HG03135 (cell line): ENCODE results near the gene RPA3.
A peak's percentile ranks its signal among the peaks of the same experiment; 100 is the strongest.

ENCODE experiments used
- ATAC-seq: cut with Tn5 transposase; IDR thresholded peaks from one replicate; pipeline ENCODE4 v1.9.1; 2021; ENCODE audit warnings: mild to moderate bottlenecking, moderate library complexity; ENCODE audit not compliant: unreplicated experiment

Gene RPA3

GRCh38 chr7:7718492-7718891, at the start of gene RPA3:
Gene RPA3 (minus strand): TSS chr7:7718607. CDS start chr7:7640418, 78,189 bp downstream.
- ATAC-seq: no peak

GRCh38 chr7:7766671-7767070, 48.3 kb upstream of the RPA3 start:
- ATAC-seq: no peak

- ATAC-seq: peak; percentile 69
These were observed 47.0 kb upstream of the RPA3 start for GRCh38 chr7:7765422-7765821.

- ATAC-seq: no peak
These were observed 46.4 kb upstream of the RPA3 start for GRCh38 chr7:7764520-7765396.

GRCh38 chr7:7761974-7762779, 43.8 kb upstream of the RPA3 start:
- peak; percentile 55 for ATAC-seq

GRCh38 chr7:7761340-7761973, 43.0 kb upstream of the RPA3 start:
- ATAC-seq: no peak

- no peak for ATAC-seq
These were observed 39.2 kb upstream of the RPA3 start for GRCh38 chr7:7757576-7757975.

GRCh38 chr7:7756577-7756976, 38.2 kb upstream of the RPA3 start:
- no peak for ATAC-seq

GRCh38 chr7:7751243-7752092, 33.1 kb upstream of the RPA3 start:
- ATAC-seq: no peak

GRCh38 chr7:7750571-7751242, 32.3 kb upstream of the RPA3 start:
- no peak for ATAC-seq

GRCh38 chr7:7746458-7746857, 28.1 kb upstream of the RPA3 start:
- ATAC-seq: no peak

- no peak for ATAC-seq
These were observed 27.6 kb upstream of the RPA3 start for GRCh38 chr7:7745966-7746365.

GRCh38 chr7:7745258-7745657, 26.9 kb upstream of the RPA3 start:
- no peak for ATAC-seq

GRCh38 chr7:7742223-7742622, 23.8 kb upstream of the RPA3 start:
- no peak for ATAC-seq

GRCh38 chr7:7740037-7740355, 21.6 kb upstream of the RPA3 start:
- no peak for ATAC-seq

GRCh38 chr7:7739204-7740036, 21.0 kb upstream of the RPA3 start:
- peak; percentile 72 for ATAC-seq

- ATAC-seq: no peak
These were observed 20.2 kb upstream of the RPA3 start for GRCh38 chr7:7738622-7739021.

- ATAC-seq: no peak
These were observed 19.8 kb upstream of the RPA3 start for GRCh38 chr7:7738177-7738576.

GRCh38 chr7:7737674-7738073, 19.3 kb upstream of the RPA3 start:
- no peak for ATAC-seq
